ACC112 (cell line): ENCODE measurements around the gene ARF3.

Source experiments
- H2AFZ ChIP-seq: fragments of 200-600 bp; sonication (generic); one replicate; pipeline ENCODE4 v1.6.0; 2017; ENCODE audit warnings: antibody characterized with exemption, low read length; ENCODE audit not compliant: unreplicated experiment
- H3K27ac ChIP-seq: fragments of 200-600 bp; sonication (generic); 2 replicates; pipeline ENCODE4 v1.5.1; 2014; ENCODE audit warnings: low read depth, mild to moderate bottlenecking, antibody characterized with exemption, low read length, moderate library complexity
- H3K27me3 ChIP-seq: fragments of 200-600 bp; sonication (generic); 2 replicates; pipeline ENCODE4 v1.6.1; 2014; ENCODE audit warnings: mild to moderate bottlenecking, antibody characterized with exemption, low read length, moderate library complexity, mixed read lengths; ENCODE audit not compliant: insufficient read depth
- H3K36me3 ChIP-seq: fragments of 200-600 bp; sonication (generic); 2 replicates; pipeline ENCODE4 v1.6.1; 2016; ENCODE audit warnings: mild to moderate bottlenecking, antibody characterized with exemption, low read length, moderate library complexity, mixed read lengths; ENCODE audit not compliant: insufficient read depth
- H3K4me1 ChIP-seq: fragments of 200-600 bp; sonication (generic); one replicate; pipeline ENCODE4 v1.6.1; 2016; ENCODE audit warnings: low read length, mixed read lengths; ENCODE audit not compliant: insufficient read depth, unreplicated experiment, control insufficient read depth
- H3K4me3 ChIP-seq: fragments of 200-600 bp; sonication (generic); 2 replicates; pipeline ENCODE4 v1.5.1; 2014; ENCODE audit warnings: mild to moderate bottlenecking, low read depth, low read length
- H3K79me2 ChIP-seq: fragments of 200-600 bp; sonication (generic); one replicate; pipeline ENCODE4 v1.6.0; 2016; ENCODE audit warnings: low read length; ENCODE audit not compliant: control insufficient read depth, unreplicated experiment, insufficient read depth

The ARF3 gene

DNA sequence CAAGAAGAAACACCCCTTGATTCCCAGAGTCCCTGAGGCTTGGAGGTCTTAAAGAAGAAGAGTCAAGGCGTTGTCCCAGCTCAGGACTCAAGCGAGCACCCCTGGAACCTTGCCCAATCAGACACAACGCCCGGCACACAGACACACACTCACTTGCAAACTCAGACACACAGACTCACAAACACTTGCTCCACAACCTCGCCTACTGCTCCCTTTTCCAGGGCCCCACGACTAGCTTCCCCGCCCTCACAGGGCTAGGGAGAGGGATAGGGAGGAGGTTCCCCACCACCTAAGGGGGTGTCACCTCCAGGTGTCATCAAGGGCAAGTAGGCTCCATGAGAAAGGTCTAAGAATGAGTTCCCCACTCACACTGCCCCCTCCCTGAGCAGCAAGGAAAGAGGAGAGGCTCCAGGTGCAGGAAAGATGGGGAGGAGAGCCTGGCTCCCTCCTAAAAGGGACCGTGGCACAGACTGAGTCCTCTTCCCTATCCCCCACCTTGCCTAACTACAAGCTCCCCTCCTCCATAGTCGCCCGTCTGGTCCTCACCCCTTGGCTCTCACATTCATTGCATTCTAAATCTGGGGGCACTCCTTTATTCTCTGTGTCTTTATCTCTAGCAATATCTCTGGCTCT lies 13.5 kb upstream of the ARF3 start:
- H2AFZ ChIP-seq: no peak overlapping the region
- H3K27ac ChIP-seq: no peak overlapping the region
- H3K79me2 ChIP-seq: no peaks in the 10 kb centered on the region
- H3K4me1 ChIP-seq: peaks cover 11% of the 10 kb centered on the region
- peaks cover 51% of the 10 kb centered on the region for H3K27me3 ChIP-seq
- peak overlapping the region; percentile 41 for H3K4me3 ChIP-seq
- H3K36me3 ChIP-seq: no peaks in the 10 kb centered on the region

DNA sequence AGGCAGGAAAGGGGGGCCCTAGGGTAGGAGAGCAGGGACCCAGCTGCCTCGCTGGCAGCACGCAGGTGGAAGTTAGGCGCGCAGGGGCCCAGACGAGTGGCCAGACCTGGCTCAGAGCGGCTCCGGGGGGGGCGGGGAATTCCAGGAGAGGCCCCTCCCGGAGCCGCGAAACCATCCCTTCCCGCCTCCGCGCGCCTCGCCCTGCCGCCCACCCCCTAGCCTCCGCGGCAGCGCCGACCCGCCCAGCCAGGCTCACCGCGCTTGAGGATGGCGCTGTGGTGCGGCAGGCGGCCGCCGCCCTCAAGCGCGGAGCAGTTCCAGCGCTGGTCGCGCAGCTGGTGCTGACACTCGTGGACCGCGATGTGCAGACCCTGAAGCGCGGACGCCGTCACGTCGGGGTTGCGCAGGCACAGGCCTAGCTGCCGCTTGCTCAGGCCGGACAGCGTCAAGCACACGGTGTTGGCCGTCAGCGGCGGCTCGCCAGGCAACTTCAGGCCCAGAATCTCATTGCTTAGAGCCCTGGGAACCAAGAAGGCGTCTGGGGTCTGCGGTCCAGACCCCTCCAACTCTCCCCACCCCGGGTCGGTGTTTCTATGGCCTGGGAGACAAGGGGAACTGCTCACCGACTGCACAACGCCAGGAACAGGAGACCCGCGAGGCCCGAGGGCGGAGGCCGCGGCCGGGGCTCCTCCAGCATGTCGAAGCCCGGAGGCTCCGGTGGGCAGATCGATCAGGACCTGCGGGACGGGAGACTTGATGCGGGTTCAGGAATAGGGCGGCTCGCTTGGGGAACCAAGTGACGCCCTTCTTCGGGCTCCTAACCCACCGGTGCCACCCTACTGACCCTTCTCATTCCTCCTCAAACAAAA lies 12.8 kb upstream of the ARF3 start:
- peak overlapping the region; percentile 38; the same call in 1 of the 2 replicates for H3K4me3 ChIP-seq

DNA sequence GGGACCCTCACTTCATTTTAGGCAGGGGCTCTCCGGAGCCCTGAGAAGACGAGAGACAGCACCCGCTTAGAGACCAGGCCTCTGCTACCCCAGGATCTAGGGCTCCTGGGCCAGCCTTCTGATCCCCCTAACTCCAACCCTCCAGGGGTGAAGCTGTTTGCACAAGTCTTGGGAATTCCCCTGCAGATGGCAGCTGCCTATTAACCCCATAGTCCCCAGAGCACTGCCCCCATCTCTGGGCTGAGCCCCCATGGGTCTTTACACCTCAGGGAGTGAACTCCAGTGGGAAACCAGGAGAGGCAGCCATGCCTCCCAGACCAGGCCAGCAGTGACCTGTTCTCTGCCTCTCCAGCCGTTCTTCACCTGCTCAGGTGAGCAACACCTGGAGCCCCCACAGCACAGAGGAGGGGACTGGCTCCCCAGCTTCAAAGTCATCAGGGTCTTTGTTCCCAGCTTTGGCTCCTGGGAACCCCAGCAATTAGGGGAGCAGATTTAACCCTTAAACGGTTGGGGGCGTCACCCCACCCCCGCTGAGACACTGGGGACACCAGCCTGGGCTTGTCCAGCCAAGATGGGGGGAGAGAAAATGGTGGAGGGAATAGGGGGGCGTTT lies 12.0 kb upstream of the ARF3 start:
- H3K27ac ChIP-seq: no peak overlapping the region
- H2AFZ ChIP-seq: no peak overlapping the region

More for the DNA sequence above, 12.8 kb upstream of the ARF3 start:
- no peaks in the 10 kb centered on the region for H3K36me3 ChIP-seq
- no peak overlapping the region for H3K27ac ChIP-seq
- peaks cover 11% of the 10 kb centered on the region for H3K4me1 ChIP-seq
- no peak overlapping the region for H2AFZ ChIP-seq
- H3K27me3 ChIP-seq: peaks cover 51% of the 10 kb centered on the region
- H3K79me2 ChIP-seq: no peaks in the 10 kb centered on the region

DNA sequence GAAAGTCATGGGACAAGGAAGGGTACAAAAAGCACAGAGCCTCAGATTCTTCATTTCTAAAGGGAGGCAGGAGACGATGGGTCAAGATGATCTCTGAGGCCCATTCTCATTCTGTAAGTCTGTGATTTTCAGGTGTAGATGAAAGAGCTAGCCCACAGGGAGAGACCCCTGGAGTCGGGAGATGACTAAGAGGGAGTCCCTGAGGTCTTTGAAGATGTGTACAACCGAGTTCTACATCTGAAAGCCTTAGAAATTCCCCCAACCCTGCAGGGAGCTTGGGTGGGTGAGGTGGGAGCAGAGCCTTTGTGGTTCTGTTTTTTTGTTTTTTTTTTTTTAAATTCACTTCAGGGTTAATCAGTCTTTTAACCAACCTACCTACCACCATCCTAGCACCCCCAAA lies 11.2 kb upstream of the ARF3 start:
- Histone ChIP-seq H3K79me2 (no peaks in the 10 kb centered on the region), H3K27me3 (peaks cover 50% of the 10 kb centered on the region), H3K4me3 (no peak overlapping the region), H3K27ac (no peak overlapping the region), H2AFZ (no peak overlapping the region), H3K4me1 (peaks cover 7% of the 10 kb centered on the region), H3K36me3 (no peaks in the 10 kb centered on the region)

More for the DNA sequence above, 12.0 kb upstream of the ARF3 start:
- Histone ChIP-seq H3K79me2 (no peaks in the 10 kb centered on the region), H3K36me3 (no peaks in the 10 kb centered on the region), H3K27me3 (peaks cover 51% of the 10 kb centered on the region), H3K4me1 (peaks cover 11% of the 10 kb centered on the region), H3K4me3 (no peak overlapping the region; the same call in 1 of the 2 replicates)

DNA sequence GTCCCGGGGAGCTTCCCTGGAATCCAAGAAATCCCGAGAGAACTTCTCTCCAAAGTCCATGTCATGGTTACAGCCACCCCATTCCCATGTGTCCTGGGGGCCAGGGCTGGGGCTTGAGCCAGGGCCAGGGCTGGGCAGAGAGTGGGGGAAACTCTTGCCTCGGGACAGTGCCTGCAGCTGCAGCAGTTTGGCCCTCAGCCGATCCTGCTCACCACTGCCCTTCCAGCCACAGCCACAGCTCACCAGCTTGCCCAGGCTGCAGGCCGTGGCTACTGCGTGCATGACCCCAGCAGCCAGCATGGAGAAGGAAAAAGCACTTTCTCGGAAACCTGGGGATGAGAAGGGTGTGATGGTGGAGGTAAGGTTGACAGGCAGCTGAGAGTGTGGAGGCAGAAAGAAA lies 10.7 kb upstream of the ARF3 start:
- no peak overlapping the region for H2AFZ ChIP-seq
- H3K27ac ChIP-seq: no peak overlapping the region
- H3K27me3 ChIP-seq: peaks cover 45% of the 10 kb centered on the region
- H3K36me3 ChIP-seq: no peaks in the 10 kb centered on the region
- H3K79me2 ChIP-seq: no peaks in the 10 kb centered on the region
- H3K4me3 ChIP-seq: no peak overlapping the region
- peaks cover 3% of the 10 kb centered on the region for H3K4me1 ChIP-seq

DNA sequence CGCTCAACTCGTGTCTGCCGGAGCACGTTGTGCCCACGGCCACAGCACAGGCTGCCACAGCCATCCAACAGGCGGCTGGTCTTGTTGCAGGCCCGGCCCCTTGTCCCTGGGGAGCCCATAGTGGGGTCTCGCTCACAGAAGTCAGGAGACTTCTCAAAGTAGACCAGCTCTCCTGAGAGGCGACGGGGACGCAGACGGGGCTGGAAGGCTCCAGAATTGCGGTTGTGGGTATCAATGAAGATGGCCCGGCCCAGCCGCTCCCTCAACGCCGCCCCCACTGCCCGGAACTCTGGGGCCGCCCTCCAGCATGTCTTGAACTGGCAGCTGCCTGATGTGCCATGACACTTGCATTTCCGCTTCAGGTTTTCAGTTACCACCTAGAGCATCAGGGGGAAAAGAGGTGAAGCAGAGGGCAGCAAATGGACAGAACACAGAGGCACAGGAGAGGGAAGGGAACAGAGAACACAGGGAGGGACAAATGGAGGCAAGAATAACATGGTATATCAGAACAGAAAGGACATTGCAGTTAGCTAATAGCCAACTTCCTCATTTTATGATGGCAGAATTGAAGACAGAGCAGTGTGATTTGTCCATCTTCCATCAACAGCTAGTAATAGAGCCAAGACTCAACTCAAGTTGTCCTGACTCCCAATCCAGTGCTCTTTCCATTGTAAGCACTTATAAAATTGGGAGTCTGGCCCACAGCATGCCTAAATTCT lies 9.0 kb upstream of the ARF3 start:
- peaks cover 3% of the 10 kb centered on the region for H3K4me1 ChIP-seq
- H3K27me3 ChIP-seq: peaks cover 28% of the 10 kb centered on the region
- H3K4me3 ChIP-seq: no peak overlapping the region
- no peak overlapping the region for H2AFZ ChIP-seq
- no peaks in the 10 kb centered on the region for H3K79me2 ChIP-seq
- H3K36me3 ChIP-seq: no peaks in the 10 kb centered on the region
- H3K27ac ChIP-seq: no peak overlapping the region

DNA sequence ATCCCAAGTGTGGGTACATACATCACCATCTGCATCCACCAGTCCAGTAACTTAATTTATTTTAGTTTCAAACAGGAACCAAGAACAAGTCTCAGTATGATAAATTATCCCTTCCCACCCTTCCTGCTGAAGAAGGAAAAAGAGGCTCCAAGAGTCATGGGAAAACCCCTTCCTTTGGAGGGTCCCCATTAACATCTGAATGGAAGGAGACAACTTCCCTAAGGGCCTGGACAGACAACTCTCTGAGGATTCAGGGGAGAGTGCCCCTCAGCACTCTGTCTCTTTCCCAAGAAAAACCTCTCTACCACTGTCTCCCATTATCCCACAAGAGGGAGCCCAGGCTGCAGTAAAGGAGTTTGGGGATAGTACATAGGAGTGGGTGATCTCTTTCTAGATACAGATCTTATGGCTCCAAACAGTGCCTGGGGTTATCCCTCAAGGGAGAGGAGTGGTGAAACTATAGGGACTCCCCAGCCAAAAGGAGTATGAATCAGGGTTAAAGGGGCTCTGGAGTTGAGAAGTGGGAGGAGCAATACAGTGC lies 8.1 kb upstream of the ARF3 start:
- Histone ChIP-seq H3K36me3 (no peaks in the 10 kb centered on the region), H3K4me1 (peaks cover 3% of the 10 kb centered on the region), H3K27ac (no peak overlapping the region), H3K79me2 (no peaks in the 10 kb centered on the region), H3K27me3 (peaks cover 19% of the 10 kb centered on the region), H3K4me3 (no peak overlapping the region), H2AFZ (no peak overlapping the region)

DNA sequence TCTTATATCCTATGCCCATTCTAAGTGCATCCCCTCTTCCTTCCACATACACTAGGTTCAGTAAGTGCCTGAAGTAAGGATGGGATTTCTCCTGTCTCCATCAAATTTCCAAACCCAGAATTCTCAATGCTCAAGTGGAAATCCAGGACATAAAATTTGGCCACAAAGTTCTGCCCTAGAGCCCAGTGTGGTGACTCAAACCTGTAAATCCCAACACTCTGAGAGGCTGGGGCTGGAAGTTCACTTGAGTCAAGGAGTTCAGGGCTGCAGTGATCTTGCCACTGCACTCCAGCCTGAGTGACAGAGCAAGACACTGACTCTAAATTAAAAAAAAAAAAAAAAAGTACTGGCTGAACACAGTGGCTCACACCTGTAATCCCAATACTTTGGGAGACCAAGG lies 4.5 kb upstream of the ARF3 start:
- H2AFZ ChIP-seq: no peak overlapping the region
- H3K27ac ChIP-seq: no peak overlapping the region
- H3K36me3 ChIP-seq: no peaks in the 10 kb centered on the region
- H3K4me1 ChIP-seq: no peaks in the 10 kb centered on the region
- H3K79me2 ChIP-seq: no peaks in the 10 kb centered on the region
- H3K4me3 ChIP-seq: no peak overlapping the region
- 0 out of 2 replicates have a peak, but pooled peaks cover 7% of the 10 kb centered on the region for H3K27me3 ChIP-seq

DNA sequence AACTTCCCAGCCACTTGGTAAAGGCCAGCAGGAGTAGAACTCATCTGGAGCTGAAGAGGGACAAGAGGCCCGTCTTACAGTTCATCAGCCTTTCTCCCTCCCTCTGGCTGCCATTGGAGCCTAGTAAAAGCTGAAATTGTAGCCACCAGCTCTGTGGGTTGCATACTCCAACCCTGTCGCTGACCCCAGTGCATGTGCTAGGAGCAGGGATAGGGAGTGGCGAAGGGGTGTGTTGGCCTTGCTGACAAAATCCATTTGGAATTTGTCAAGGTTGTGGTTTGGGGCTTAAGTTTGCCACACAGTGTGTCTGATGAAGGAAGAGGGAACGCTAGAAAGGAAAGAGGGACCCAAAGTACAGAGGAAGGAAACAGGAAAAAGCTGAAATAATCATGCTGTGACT lies 4.0 kb upstream of the ARF3 start:
- Histone ChIP-seq H3K27ac (no peak overlapping the region), H3K4me3 (no peak overlapping the region), H3K79me2 (peaks cover 4% of the 10 kb centered on the region), H2AFZ (no peak overlapping the region), H3K27me3 (0 out of 2 replicates have a peak, but pooled peaks cover 4% of the 10 kb centered on the region), H3K4me1 (no peaks in the 10 kb centered on the region), H3K36me3 (no peaks in the 10 kb centered on the region)

DNA sequence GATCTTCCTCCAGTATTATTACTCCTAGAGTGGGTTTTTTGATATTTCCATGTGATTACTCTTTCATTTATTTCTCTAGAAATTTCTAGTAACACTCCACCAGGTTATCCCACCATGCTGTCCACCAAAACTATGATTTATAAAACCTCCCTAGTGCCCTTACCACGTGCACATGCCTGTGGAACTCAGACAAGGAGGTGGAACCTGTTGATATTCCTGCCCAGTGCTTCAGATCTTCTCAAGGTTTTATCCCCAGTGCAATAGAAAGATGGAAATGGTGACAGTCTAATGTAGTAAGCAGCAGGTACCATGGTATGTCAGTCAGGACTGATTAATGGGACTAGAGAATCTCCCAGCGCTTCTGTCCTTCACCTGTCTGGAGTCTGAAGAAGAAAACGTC lies 3.5 kb upstream of the ARF3 start:
- Histone ChIP-seq H3K27ac (no peak overlapping the region), H3K27me3 (no peaks in the 10 kb centered on the region), H3K79me2 (peaks cover 9% of the 10 kb centered on the region), H2AFZ (no peak overlapping the region), H3K36me3 (no peaks in the 10 kb centered on the region), H3K4me1 (peaks cover under 1% of the 10 kb centered on the region), H3K4me3 (no peak overlapping the region)
